Measurements from ENCODE around the gene H2BK1.
A peak's percentile ranks its signal among the peaks of the same experiment; 100 is the strongest.

The H2BK1 gene

DNA sequence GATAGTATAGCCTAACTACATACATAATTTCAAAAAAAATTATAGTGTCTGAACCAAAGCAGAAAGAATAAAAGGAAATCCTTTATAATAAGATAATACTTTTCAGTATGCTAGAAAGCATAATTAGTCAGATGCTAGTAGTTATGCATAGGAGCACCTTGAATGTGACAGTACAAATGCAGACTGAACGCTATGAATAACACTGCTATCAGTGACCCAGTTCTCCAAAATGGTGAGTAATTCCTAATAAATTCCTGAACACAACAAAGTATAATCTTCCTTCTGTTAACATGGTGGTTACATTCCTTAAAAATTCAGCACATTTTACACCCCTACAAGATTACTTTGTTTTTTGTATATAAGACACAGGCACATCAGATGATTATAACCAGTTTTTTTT, 20.8 kb upstream of the H2BK1 start:
- no peak for DNase-seq

DNA sequence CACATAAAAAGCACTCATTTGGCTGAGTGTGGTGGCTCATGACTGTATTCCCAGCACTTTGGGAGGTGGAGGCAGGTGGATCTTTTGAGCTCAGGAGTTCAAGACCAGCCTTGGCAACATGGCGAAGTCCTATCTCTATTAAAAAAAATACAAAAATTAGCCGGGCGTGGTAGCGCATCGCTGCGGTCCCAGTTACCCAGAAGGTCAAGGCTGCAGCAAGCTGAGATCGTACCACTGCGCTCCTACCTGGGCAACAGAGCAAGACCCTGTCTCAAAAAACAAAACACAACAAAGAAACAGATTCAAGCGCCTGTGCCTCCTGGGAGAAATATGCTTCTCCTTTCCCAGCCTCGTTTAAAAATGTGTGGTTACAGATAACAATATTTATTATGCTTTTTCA, 19.0 kb upstream of the H2BK1 start:
- no peak for DNase-seq

DNA sequence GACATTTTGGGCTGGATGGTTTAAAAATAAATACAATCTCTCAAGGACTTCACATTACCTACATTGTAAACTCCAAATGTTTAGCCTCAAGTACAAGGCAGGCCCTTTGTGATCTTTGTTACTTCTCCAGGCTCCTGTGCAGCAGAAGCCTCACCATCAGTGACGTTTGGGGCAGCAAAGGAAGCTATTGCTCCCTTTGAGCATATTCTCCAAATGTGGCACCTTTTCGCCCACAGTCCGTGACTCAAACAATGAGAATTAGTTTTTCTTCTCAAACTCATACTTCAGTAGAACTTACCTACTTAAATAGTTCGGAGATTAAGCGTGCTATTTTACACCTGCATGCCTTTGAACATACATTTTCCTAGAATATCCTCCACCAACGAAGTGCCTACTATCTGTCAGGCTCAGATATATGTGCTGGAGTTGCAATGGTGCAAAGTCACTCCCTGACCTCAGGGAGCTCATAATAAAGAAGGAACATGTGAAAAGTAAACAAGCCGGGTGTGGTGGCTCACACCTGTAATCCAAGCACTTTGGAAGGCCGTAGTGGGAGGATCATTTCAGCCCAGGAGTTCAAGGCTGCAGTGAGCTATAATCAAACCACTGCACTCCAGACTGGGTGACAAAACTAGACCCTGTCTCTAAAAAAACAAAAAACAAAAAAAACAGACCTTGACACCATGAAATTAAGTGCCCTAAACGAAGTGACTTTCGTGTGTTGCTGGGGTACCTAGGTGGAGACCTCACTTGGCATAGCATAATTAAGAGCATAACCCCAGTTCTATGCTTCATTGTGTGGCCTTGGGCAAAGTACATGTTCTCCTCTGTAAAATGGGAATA, 18.0 kb upstream of the H2BK1 start:
- DNase-seq = no peak

DNA sequence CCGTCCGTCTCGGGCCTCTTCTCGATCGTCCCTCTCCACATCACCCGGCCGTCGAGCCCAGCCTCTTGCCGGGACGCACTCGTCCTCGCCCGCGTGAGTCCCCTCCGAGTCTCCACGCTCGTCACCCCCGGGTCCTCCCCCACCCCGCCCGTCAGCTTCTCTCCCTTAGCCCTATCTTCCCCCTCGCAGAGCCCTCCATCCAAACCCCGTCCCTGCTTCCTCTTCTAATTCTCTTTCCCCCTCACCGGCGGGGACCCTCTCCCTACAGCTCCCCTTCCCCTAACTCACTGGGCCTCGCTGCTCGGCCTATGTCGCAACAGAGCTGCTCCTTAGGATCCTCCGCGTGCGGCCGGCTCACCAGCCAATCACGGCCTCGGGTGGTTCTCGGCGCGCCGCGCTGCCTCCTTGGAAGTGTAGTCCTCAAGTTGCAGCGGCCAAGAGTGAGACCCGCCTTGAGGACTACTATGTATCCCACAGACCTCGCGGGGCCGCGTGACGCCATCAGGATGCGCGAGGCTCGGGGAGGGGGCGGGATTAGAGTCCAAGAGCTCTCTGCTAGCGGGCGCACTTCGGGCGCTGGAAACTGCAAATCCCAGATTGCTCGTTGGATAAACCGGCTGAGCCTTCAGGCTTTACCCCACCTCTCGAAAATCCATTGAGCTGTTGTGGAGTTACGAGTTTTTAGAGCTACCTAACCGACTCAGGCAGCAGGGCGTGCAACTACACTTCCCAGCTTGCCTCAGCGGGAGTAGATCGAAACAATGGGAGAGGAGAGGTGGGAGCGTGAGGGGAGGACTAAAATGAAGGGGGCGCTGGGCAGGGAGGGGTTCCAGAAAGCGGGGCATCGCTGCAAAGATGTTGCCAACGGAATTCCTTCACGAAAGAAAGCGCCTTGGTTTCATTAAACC, 16.8 kb upstream of the H2BK1 start, which contains the start of gene ABCF2:
TSS of gene ABCF2 (minus strand) at position 331 of the 908 bp plus-strand sequence. CDS start 747 bp downstream, outside the sequence.
- DNase-seq = peak; percentile 99

DNA sequence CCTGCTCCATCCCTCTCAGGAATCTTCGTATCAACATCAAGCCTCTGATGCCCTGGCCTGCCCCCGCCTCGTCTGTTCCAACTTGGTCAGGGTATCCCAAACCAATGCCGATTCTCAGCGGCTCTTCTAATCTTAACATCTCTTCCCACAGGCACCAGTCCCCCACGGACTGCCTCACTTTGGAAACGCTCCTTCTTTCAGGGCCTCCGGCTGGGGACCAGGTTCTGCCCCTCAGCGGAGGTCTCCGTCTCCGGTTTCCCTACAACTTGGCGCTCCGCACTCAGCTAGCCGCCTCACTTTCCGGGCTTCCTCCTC, 16.2 kb upstream of the H2BK1 start:
- DNase-seq = no peak

DNA sequence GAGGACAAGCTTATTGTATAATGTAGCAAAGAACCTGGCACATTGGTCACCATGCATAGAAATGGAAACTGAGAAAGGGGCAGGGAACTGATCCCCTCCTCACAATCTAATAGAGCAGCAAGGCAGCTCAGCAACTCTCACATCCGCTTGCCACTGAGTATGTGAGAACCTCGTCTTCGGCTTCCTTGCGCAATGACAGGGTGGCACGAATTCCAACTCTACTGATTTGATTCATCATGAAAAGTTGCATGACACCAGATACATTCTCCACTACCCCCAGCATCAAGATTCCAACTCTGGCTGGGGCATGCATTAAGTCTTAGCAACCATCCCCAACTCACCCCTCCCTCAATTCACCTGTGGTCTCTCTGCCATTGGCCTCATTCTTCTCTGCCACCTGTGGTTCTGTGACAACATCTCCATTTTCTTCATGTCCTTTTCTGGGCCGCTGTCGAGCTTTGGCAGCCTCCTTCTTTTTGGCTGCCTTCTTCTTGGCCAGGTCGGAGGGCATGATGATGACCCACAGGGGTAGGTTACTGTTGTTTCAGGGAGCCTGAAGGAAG, 15.7 kb upstream of the H2BK1 start:
- no peak for DNase-seq

DNA sequence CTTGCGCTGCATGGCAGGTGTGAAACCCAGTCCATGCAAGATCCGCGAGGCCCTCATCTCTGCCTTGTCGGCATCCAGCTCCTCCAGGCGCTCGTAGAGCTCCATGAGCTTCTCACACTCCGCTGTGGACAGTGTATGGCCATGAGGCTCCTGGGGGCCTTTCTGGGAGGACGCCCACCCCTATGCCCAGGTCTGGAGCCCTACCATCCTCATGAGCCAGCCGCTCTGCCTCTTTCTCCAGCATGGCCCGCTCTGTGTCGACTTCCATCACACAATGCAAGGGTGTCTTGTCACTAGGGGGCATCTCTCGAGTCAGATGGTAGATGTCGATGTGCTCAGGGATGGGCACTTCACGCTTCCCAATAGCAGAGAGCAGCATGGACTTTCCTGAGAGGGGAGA, 13.4 kb upstream of the H2BK1 start:
- DNase-seq = no peak

DNA sequence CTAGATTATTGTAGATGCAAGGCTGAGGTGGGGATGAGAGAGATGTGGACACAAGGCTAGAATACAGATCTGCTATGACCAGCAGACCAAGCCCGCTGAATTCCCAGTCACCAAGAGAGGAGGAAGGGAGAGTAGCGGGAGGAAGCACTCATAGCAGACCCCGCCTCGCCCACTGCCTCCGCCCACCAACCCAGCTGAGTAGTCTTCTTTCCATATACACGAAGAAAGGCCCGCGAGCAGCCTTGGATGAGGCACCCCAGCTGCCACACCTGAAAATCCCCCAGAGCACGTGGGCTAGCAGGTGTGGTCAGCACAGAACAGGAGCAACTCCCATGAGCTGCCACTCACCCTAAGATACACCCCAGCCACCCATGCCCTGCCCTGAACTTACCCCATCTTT, 7.9 kb upstream of the H2BK1 start:
- no peak for DNase-seq

DNA sequence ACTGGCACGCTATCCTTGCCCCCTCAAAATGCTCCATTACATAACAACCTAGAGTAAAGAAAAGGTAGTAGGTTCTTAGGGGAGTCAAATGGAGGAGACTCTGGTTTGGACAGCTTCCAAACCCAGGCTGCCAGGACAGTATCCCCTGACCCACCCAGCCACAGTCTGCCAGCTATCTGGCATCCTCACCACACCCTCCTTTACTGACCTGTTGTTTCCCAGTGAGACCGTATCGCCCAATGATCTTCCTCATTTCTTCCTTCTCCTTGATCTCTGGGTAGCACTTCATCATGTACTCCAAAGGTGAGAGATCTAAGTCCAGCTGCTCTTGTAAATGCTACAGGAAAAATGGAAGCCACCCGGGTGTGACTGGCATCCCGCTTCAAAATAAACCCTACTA, 5.1 kb upstream of the H2BK1 start:
- DNase-seq = no peak

DNA sequence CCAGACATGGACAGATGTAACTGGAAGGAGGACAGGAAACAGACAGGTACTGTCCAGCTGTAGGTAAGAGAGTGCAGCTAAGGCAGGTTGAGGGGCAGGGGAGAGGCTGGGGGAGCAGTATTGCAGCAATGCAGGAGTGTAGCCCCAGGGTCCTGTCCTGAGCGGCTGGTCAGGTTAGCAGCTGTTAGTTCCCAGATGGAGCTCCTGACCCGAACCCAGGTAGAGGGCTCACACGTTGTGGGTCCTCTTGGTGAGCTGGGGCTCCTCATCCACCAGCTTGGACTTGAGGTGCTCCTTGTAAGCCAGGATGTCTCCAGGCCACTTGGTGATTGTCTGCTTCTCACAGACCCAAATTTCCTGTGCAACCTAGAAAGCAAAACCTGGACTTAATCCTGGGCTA, 3.5 kb upstream of the H2BK1 start:
- DNase-seq = no peak

DNA sequence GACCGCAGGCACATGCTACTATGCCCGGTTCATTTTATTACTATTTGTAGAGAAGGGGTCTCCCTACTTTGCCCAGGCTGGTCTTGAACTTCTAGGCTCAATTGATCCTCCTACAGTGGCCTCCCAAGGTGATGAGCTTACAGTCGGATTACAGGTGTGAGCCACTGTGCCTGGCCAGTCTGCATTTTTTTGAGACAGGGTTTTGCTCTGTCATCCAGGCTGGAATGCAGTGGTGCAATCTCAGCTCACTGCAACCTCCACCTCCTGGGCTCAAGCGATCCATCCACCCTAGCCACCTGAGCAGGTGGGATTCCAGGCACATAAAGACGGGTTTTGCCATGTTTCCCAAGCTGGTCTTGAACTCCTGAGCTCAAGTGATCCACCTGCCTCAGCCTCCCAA, 2.3 kb upstream of the H2BK1 start:
- DNase-seq = no peak

DNA sequence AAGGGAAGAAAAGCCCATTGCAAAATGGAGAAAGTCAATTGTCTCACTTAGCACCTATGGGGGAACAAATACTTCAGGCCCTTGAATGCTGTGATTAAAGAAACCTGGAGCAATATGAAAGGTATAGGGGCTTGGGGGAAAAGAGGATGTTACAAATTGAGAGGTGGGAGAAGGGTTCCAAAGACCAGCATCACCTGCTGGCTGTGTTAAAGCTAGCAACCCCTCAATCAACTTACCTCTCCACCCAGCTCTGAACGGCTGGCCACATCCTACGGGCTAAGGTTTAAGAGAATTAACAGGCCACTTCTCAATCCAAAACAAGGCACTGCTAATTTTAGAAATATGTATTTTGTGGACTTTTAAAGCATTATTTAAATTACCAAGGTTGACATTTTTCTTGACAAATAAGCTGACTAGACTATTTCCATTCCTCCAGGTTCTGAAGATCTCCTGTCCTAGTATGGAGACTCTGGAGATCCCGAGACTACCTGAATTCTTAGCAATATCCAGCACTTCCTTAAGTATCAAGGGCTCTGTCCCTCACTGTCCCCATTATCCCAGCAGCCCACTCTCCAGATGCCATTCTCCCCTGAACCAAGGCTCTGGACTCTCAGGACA, 976 bp upstream of the H2BK1 start:
- DNase-seq = no peak

DNA sequence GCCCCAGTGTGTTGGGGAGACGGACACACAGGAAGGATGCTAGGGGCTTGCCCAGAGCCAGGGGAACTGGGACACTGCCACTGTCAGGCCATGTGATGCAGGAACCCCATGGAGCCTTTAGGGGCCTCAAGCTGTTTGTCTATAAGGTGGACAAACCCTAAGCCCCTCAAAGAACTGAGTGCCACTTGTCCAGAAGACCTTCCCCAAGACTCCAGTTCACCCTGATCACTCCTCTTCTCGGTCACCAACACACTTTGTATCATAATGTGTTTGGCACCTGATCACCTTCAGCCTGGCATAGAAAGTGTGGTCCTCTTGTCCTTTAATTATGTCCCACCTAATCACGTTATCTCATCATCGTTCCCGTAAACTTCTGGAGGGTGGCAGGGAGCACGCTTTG, 700 bp downstream of the H2BK1 start:
- no peak for DNase-seq

DNA sequence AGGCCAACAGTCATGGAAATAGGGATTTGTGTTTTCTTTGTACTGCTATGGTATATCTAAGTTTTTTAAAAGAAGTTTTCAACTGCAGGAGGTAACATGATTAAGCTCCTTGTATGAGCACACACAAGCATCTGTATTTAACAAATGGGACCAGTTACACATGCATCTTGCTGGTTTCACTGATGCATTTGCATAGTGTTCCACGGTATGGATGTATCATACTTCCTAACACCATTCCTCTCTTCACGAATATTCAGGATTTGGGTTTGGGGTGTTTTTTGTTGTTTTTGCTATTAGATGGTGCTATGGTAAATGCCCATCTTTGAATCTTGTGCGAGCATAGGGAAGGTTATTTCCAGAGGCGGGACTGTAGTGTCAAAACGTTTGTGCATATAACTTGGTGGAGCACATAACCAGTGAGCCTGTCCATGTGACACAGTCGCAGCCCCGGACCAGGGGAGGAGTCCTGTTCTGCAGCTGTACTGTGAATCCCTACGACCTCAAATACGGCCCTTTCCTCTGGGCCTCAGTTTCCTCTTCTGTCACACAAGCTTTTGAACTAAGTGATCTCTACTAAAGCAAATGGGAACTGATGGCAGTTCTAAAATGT, 1.9 kb downstream of the H2BK1 start:
- no peak for DNase-seq

DNA sequence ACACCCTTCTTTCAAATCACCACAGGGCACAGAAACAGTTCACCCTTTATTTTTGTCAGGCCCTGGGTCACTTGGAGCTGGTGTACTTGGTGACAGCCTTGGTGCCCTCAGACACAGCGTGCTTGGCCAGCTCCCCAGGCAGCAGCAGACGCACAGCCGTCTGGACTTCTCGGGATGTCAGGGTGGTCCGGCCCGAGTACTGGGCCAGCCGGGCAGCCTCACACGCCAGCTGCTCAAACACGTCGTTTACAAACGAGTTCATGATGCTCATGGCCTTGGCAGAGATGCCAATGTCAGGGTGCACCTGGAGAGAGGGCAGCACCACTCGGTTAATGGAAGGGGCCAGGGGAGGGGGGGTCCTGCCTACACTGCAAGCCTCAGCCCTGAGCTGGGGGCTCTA, 2.5 kb downstream of the H2BK1 start:
- DNase-seq = no peak

DNA sequence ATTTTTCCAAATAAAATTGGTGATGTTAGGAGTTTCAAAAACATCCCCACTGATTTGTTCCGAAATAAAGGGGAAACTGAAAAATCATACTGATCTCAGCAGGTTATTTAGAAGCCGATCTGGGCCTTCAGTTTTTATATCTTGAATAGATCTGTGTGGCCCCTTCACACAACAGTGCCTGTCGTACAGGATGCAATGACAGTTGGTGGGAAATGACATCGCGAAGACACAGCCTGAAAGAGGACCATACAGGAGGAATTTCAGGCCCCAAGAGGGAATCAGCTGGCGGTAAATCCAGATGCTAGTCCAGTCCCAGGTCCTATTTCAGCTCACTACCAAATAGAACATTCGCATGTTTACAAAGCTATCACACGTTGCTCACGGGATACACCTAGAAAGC, 3.0 kb downstream of the H2BK1 start:
- DNase-seq = no peak

DNA sequence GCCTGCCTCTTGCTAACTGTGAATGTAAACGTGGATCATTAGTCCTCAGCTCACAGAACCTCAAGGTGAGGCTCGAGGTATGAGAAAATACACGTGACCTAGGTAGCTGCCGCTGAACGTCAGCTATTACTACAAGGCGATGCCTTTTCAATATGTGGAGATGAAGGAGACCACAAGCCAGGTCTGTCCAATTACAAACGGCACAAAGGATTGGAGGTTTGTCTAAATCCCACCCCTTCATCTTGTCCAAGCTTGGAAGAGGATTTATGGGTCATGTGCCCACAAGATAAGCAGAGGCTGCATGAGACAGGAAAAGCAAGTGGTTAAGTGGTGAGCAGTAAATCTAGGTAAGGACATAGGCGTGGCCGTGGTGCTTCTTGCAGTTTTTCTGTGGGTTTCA, 3.4 kb downstream of the H2BK1 start:
- no peak for DNase-seq

DNA sequence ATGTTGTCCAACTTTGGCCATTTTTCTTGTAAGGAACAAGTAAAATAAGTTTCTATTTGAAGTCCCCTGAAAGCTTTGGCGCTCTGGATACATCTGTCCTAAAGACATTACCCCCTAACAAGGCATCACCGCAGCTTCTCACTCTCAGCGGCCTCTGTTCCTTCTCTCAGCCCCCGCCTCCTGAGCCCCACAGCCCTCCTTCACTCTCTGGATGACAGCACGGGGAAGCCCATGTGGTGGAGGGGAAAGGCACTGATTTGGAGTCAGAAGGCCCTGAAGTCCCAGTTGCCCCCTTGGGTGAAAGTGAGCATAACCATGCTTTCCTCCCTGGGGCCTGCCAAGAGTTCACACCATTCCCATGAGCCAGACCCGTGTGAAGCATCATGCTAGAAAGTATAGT, 4.6 kb downstream of the H2BK1 start:
- no peak for DNase-seq

DNA sequence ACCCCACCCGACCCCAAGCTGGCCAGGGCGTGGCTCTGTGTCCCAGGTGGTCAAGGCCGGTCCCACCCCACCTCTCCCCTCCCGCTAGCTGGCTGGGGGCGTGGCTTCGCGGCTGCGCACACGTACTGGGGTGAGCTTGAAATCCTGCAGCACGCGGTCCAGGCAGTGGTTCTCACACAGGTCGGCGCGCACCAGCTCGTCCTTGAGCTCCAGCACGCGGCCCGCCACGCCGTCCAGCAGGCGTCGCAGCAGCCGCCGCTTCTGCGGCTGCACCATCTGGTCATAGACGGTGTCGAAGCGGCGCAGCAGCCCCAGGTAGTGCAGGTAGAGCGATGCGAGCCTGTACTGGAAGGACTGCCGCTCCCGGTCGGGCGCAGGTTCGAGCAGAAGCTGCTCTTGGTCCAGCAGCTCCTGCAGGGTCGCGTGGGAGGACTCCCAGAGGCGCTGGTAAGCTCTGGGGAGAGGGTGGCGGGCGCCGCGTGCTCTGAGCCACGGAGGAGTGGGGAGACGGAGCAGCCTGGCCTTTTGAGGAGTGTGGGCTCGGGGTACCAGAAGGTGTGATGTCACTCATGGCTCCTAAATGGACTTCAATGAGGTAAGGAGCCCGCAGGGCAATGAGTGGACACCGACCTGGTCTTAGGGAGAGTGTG, 5.8 kb downstream of the H2BK1 start:
- DNase-seq = no peak

DNA sequence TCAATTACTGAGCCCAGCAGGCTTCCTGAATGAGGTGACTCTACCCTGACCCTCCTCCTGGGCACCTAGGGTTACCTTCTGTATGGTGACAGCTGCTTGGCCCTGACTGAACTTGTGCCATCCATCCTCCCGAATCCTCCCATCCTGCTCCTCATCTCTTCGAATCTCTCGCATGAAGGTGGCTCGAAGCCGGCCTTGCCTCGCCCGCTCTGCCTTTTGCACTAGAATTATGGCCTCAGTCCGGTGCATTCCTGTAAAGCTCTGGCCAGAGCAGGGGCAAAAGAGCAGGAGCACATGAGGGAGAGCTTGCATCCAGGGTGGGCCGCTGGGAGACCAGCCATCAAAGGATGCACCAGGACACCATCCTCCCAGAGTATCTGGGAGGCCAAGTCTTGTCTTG, 7.5 kb downstream of the H2BK1 start:
- DNase-seq = no peak

DNA sequence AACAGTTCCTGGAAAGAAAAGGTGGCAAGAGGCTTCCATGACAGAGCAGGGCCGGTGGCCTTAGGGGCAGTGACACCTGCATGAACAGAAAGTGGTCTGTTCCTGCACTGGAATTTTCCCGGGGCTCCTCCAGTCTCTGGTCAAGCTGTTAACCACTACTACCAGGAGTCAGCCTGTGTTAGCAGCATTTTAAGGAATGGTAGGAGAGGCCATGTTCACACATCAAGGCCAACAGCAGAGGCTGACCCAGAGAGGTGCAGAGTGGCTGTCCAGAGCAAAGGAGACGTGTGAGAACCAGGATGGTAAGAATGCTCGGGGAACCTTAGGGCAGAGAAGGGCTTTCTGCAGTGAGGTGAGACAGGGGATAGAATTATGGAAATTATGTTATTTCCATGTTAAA, 8.5 kb downstream of the H2BK1 start:
- no peak for DNase-seq

DNA sequence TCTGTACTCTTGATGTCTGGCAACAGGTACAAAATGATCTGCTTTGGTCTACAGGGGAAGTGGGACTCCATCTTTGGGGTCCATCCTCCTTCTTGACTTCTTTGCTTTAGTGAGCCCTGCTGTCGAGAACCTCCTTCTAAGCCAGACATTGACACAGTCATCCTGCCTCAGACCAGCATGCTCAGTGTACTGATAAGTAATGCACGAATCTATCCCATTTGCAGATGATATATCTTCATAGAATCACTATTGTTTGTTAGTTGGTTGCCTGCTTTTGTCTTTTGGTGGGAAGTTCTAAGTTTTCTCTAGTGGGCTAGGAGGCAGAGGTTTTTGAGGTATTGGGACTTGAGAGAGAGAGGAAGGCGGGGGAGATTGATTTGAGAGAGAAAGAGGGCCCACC, 8.9 kb downstream of the H2BK1 start:
- no peak for DNase-seq
